Measurements from ENCODE around the gene CRY1. TPM values are rescaled to one million over a fixed set of nuclear protein-coding genes. Genes with fewer than 3 reads are reported as not detected.

The CRY1 gene
- total and polyA plus RNA-seq, 2 experiments from 2014 or later = 23.3 to 55.1 TPM

GRCh38 chr12:106980944-106981343 lies 112.4 kb downstream of the CRY1 start:
- no peaks in the 10 kb centered on the region for H3K27me3 ChIP-seq
- no peaks in the 10 kb centered on the region for H3K9me3 ChIP-seq (ENCODE audit: low read depth)
- H3K4me3 ChIP-seq = no peak overlapping the region
- TF ChIP-seq CTCF (IDR thresholded peaks at IDR 0.05; ENCODE audit: low read depth, low read length) = no peak
- H3K27ac ChIP-seq = peak overlapping the region; percentile 63
- H3K4me1 ChIP-seq (ENCODE audit: low read depth) = peaks cover 42% of the 10 kb centered on the region
- DNase-seq (ENCODE audit: low read depth in 1 of 2, low spot score in 1 of 2) = peak in 1 of 2 donors; percentile 40
- H3K36me3 ChIP-seq = peaks cover 5% of the 10 kb centered on the region

- peak overlapping the region; percentile 92 for H3K27ac ChIP-seq
- peak overlapping the region; percentile 1 for H3K4me3 ChIP-seq
- no peaks in the 10 kb centered on the region for H3K9me3 ChIP-seq (ENCODE audit: low read depth)
- peak; percentile 43 to 85 for DNase-seq (ENCODE audit: low read depth in 1 of 2, low spot score in 1 of 2)
- H3K36me3 ChIP-seq = peaks cover 5% of the 10 kb centered on the region
- H3K27me3 ChIP-seq = no peaks in the 10 kb centered on the region
- TF ChIP-seq CTCF (IDR thresholded peaks at IDR 0.05; ENCODE audit: low read depth, low read length) = no peak
- peaks cover 40% of the 10 kb centered on the region for H3K4me1 ChIP-seq (ENCODE audit: low read depth)
Measured at GRCh38 chr12:106978035-106978800, 115.1 kb downstream of the CRY1 start.

GRCh38 chr12:106976668-106977067 lies 116.7 kb downstream of the CRY1 start:
- no peaks in the 10 kb centered on the region for H3K9me3 ChIP-seq (ENCODE audit: low read depth)
- peak overlapping the region; percentile 92 for H3K27ac ChIP-seq
- H3K36me3 ChIP-seq = peaks cover 6% of the 10 kb centered on the region
- TF ChIP-seq CTCF (IDR thresholded peaks at IDR 0.05; ENCODE audit: low read depth, low read length) = no peak
- no peak overlapping the region for H3K4me3 ChIP-seq
- H3K4me1 ChIP-seq (ENCODE audit: low read depth) = peaks cover 40% of the 10 kb centered on the region
- H3K27me3 ChIP-seq = no peaks in the 10 kb centered on the region
- no peak for DNase-seq (ENCODE audit: low read depth in 1 of 2, low spot score in 1 of 2)

- H3K27ac ChIP-seq = peak overlapping the region; percentile 92
- no peak for TF ChIP-seq CTCF (IDR thresholded peaks at IDR 0.05; ENCODE audit: low read depth, low read length)
- peak in 1 of 2 donors; percentile 85 for DNase-seq (ENCODE audit: low read depth in 1 of 2, low spot score in 1 of 2)
- H3K4me1 ChIP-seq (ENCODE audit: low read depth) = peaks cover 40% of the 10 kb centered on the region
- H3K27me3 ChIP-seq = no peaks in the 10 kb centered on the region
- no peak overlapping the region for H3K4me3 ChIP-seq
- H3K36me3 ChIP-seq = peaks cover 11% of the 10 kb centered on the region
- no peaks in the 10 kb centered on the region for H3K9me3 ChIP-seq (ENCODE audit: low read depth)
Measured at GRCh38 chr12:106975993-106976658, 117.2 kb downstream of the CRY1 start.

- H3K4me3 ChIP-seq = no peak overlapping the region
- peak overlapping the region; percentile 92 for H3K27ac ChIP-seq
- H3K27me3 ChIP-seq = no peaks in the 10 kb centered on the region
- no peak for DNase-seq (ENCODE audit: low read depth in 1 of 2, low spot score in 1 of 2)
- peaks cover 12% of the 10 kb centered on the region for H3K36me3 ChIP-seq
- H3K4me1 ChIP-seq (ENCODE audit: low read depth) = peaks cover 40% of the 10 kb centered on the region
- H3K9me3 ChIP-seq (ENCODE audit: low read depth) = no peaks in the 10 kb centered on the region
- TF ChIP-seq CTCF (IDR thresholded peaks at IDR 0.05; ENCODE audit: low read depth, low read length) = no peak
Measured at GRCh38 chr12:106975098-106975497, 118.3 kb downstream of the CRY1 start.
